T-helper 2 cell treated with Interferon-gamma antibody and Interleukin-4, amounts not matched to agents 5 μg/mL and 100 μg/mL, for 36 hours (primary cell): Measurements from ENCODE around the gene SERGEF.

Experiments
- DNase-seq: peaks from one replicate; pipeline ENCODE4 v3.0.0; 2021; ENCODE audit warnings: low spot score
- H3K27ac Mint-ChIP-seq: one replicate; pipeline ENCODE4 v1.8.0; 2021; ENCODE audit warnings: mild to moderate bottlenecking, mixed read lengths
- H3K27me3 Mint-ChIP-seq: one replicate; pipeline ENCODE4 v1.8.0; 2021; ENCODE audit warnings: low read depth, mixed read lengths
- H3K36me3 Mint-ChIP-seq: one replicate; pipeline ENCODE4 v1.8.0; 2021; ENCODE audit warnings: low read depth, mixed read lengths
- H3K4me1 Mint-ChIP-seq: one replicate; pipeline ENCODE4 v1.8.0; 2021; ENCODE audit warnings: low read depth, mixed read lengths
- H3K4me3 Mint-ChIP-seq: one replicate; pipeline ENCODE4 v1.8.0; 2022; ENCODE audit warnings: mild to moderate bottlenecking, moderate library complexity, mixed read lengths
- H3K9me3 Mint-ChIP-seq: one replicate; pipeline ENCODE4 v1.8.0; 2021; ENCODE audit warnings: mixed read lengths

The SERGEF gene

GRCh38 chr11:17790453-17790852 is 222.4 kb downstream of the SERGEF start:
- Mint-ChIP-seq H3K9me3 (no peaks in the 10 kb centered on the region), H3K27ac (no peak overlapping the region), H3K4me1 (no peaks in the 10 kb centered on the region), H3K4me3 (no peak overlapping the region), H3K36me3 (no peaks in the 10 kb centered on the region), H3K27me3 (no peaks in the 10 kb centered on the region)
- no peak for DNase-seq

GRCh38 chr11:17788084-17788483 is 224.8 kb downstream of the SERGEF start:
- Mint-ChIP-seq H3K27me3 (no peaks in the 10 kb centered on the region), H3K36me3 (no peaks in the 10 kb centered on the region), H3K9me3 (no peaks in the 10 kb centered on the region), H3K4me3 (no peak overlapping the region), H3K4me1 (no peaks in the 10 kb centered on the region), H3K27ac (no peak overlapping the region)
- DNase-seq, result no peak

- Mint-ChIP-seq H3K27ac (no peak overlapping the region), H3K27me3 (no peaks in the 10 kb centered on the region), H3K9me3 (no peaks in the 10 kb centered on the region), H3K36me3 (no peaks in the 10 kb centered on the region), H3K4me3 (no peak overlapping the region), H3K4me1 (no peaks in the 10 kb centered on the region)
- no peak for DNase-seq
Measured at GRCh38 chr11:17786824-17787525, 225.9 kb downstream of the SERGEF start.

- no peaks in the 10 kb centered on the region for H3K27me3 Mint-ChIP-seq
- H3K9me3 Mint-ChIP-seq, result no peaks in the 10 kb centered on the region
- no peak overlapping the region for H3K27ac Mint-ChIP-seq
- no peaks in the 10 kb centered on the region for H3K4me1 Mint-ChIP-seq
- H3K4me3 Mint-ChIP-seq, result no peak overlapping the region
- DNase-seq, result no peak
- H3K36me3 Mint-ChIP-seq, result no peaks in the 10 kb centered on the region
Measured at GRCh38 chr11:17783878-17784277, 229.0 kb downstream of the SERGEF start.

GRCh38 chr11:17782603-17783337 is 230.1 kb downstream of the SERGEF start:
- no peaks in the 10 kb centered on the region for H3K27me3 Mint-ChIP-seq

GRCh38 chr11:17782145-17782544 is 230.7 kb downstream of the SERGEF start:
- Mint-ChIP-seq H3K9me3 (no peaks in the 10 kb centered on the region), H3K27me3 (no peaks in the 10 kb centered on the region), H3K4me3 (no peak overlapping the region), H3K4me1 (no peaks in the 10 kb centered on the region), H3K36me3 (no peaks in the 10 kb centered on the region), H3K27ac (no peak overlapping the region)
- DNase-seq, result no peak

More at GRCh38 chr11:17782603-17783337, 230.1 kb downstream of the SERGEF start:
- H3K9me3 Mint-ChIP-seq, result no peaks in the 10 kb centered on the region
- no peak for DNase-seq
- H3K36me3 Mint-ChIP-seq, result no peaks in the 10 kb centered on the region
- H3K27ac Mint-ChIP-seq, result no peak overlapping the region
- no peaks in the 10 kb centered on the region for H3K4me1 Mint-ChIP-seq
- no peak overlapping the region for H3K4me3 Mint-ChIP-seq

GRCh38 chr11:17781626-17782025 is 231.2 kb downstream of the SERGEF start:
- Mint-ChIP-seq H3K36me3 (no peaks in the 10 kb centered on the region), H3K27ac (no peak overlapping the region), H3K4me3 (no peak overlapping the region), H3K27me3 (no peaks in the 10 kb centered on the region), H3K4me1 (no peaks in the 10 kb centered on the region), H3K9me3 (no peaks in the 10 kb centered on the region)
- no peak for DNase-seq

DNA sequence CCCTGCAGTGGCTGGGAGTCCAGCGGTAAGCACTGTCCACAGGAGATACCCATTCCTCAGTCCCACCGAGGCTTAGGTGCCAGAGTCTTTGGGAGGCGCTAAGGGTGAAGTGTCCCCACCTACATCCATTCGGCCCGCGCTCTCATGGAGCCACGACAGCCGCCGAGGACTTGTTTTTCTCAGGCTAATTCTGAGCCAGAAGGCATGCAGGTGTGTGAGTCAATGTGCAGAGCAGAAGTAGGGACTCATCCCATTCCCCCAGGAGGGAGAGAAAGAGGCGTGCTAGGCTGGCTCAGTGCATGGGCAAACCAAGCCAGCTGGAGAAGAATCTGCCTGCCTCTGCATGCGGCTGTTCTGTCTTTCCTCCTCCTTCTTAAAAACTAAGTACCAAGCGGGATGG is 231.6 kb downstream of the SERGEF start:
- Mint-ChIP-seq H3K27ac (no peak overlapping the region), H3K4me3 (no peak overlapping the region), H3K4me1 (no peaks in the 10 kb centered on the region), H3K27me3 (no peaks in the 10 kb centered on the region), H3K36me3 (no peaks in the 10 kb centered on the region), H3K9me3 (no peaks in the 10 kb centered on the region)
- DNase-seq, result no peak

DNA sequence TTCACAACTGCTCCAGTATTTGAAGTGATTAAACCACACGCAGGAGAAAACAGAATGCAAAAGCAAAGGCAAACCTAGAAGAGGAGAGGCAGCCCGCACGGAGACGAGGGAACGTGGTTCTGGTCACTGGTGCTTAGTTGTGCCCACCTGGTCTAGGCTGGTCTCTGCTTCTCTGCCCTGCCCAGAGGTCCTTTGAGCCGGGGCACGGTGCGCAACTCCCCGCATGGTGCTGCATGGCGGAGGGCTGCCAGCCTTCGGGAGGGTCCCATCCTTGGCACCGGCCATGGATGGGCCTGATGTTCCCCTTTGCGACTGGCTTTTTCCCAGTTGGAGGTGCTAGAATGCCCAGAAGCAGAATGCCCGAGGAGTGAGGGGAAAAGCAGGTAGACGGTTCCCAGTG is 232.2 kb downstream of the SERGEF start:
- Mint-ChIP-seq H3K36me3 (no peaks in the 10 kb centered on the region), H3K9me3 (no peaks in the 10 kb centered on the region), H3K4me3 (no peak overlapping the region), H3K4me1 (no peaks in the 10 kb centered on the region), H3K27me3 (no peaks in the 10 kb centered on the region), H3K27ac (no peak overlapping the region)
- no peak for DNase-seq

GRCh38 chr11:17779861-17780594 is 232.8 kb downstream of the SERGEF start:
- no peaks in the 10 kb centered on the region for H3K36me3 Mint-ChIP-seq
- no peaks in the 10 kb centered on the region for H3K9me3 Mint-ChIP-seq
- no peak overlapping the region for H3K27ac Mint-ChIP-seq
- H3K4me1 Mint-ChIP-seq, result no peaks in the 10 kb centered on the region
- no peak overlapping the region for H3K4me3 Mint-ChIP-seq
- no peak for DNase-seq
- H3K27me3 Mint-ChIP-seq, result no peaks in the 10 kb centered on the region

- H3K27ac Mint-ChIP-seq, result no peak overlapping the region
- no peaks in the 10 kb centered on the region for H3K36me3 Mint-ChIP-seq
- H3K4me1 Mint-ChIP-seq, result no peaks in the 10 kb centered on the region
- no peak for DNase-seq
- no peaks in the 10 kb centered on the region for H3K27me3 Mint-ChIP-seq
- no peak overlapping the region for H3K4me3 Mint-ChIP-seq
- H3K9me3 Mint-ChIP-seq, result no peaks in the 10 kb centered on the region
Measured at GRCh38 chr11:17778956-17779860, 233.6 kb downstream of the SERGEF start.

DNA sequence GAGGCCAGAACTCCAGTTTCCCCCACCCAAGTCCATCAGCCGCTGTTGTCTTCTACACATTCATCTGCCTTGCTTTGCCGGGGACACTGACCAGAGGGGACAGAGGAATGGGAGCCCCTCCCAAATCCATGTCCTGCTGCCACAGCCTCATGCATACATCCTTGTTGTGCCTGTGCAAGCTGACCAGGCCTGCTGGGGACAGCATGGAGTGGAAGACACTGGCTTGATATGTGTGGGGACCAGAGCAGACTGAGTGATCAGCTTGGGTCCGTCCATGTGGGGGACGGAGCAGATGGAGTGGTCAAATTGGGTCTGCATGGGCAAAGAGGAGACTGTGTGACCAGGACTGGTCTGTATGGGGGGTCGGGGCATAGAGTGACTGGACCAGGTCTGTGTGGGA is 234.5 kb downstream of the SERGEF start:
- Mint-ChIP-seq H3K9me3 (no peaks in the 10 kb centered on the region), H3K27me3 (no peaks in the 10 kb centered on the region), H3K4me1 (no peaks in the 10 kb centered on the region), H3K4me3 (no peak overlapping the region), H3K27ac (no peak overlapping the region), H3K36me3 (no peaks in the 10 kb centered on the region)
- no peak for DNase-seq

GRCh38 chr11:17777738-17778091 is 235.1 kb downstream of the SERGEF start:
- Mint-ChIP-seq H3K4me3 (no peak overlapping the region), H3K27ac (no peak overlapping the region), H3K27me3 (no peaks in the 10 kb centered on the region), H3K36me3 (no peaks in the 10 kb centered on the region), H3K9me3 (no peaks in the 10 kb centered on the region), H3K4me1 (no peaks in the 10 kb centered on the region)
- no peak for DNase-seq
